ENCODE measurements around the gene SPDYE1.

SPDYE1 gene

GRCh38 chr7:44042221-44042620 lies 44.5 kb downstream of the SPDYE1 start:
- DNase-seq (ENCODE audit: low read depth), result no peak
- no peak overlapping the region for H3K4me3 ChIP-seq (ENCODE audit: low read length)
- no peak for TF ChIP-seq CTCF (conservative IDR thresholded peaks at IDR 0.05; ENCODE audit: low read depth, low read length)

GRCh38 chr7:44043902-44044301 lies 46.2 kb downstream of the SPDYE1 start:
- no peak for DNase-seq (ENCODE audit: low read depth)
- H3K4me3 ChIP-seq (ENCODE audit: low read length), result peak overlapping the region; percentile 87
- no peak for TF ChIP-seq CTCF (conservative IDR thresholded peaks at IDR 0.05; ENCODE audit: low read depth, low read length)

GRCh38 chr7:44044315-44045225 lies 46.9 kb downstream of the SPDYE1 start, which contains the start of gene DBNL:
Gene DBNL (plus strand): TSS chr7:44044702. CDS start chr7:44044738, 36 bp downstream.
- peak; percentile 35 for DNase-seq (ENCODE audit: low read depth)
- no peak for TF ChIP-seq CTCF (conservative IDR thresholded peaks at IDR 0.05; ENCODE audit: low read depth, low read length)
- H3K4me3 ChIP-seq (ENCODE audit: low read length), result peak within 1 kb of the TSS; percentile 87

- no peak for TF ChIP-seq CTCF (conservative IDR thresholded peaks at IDR 0.05; ENCODE audit: low read depth, low read length)
- peak overlapping the region; percentile 87 for H3K4me3 ChIP-seq (ENCODE audit: low read length)
- no peak for DNase-seq (ENCODE audit: low read depth)
Observed at GRCh38 chr7:44045226-44046014, 47.7 kb downstream of the SPDYE1 start.

- no peak for DNase-seq (ENCODE audit: low read depth)
- H3K4me3 ChIP-seq (ENCODE audit: low read length), result no peak overlapping the region
- TF ChIP-seq CTCF (conservative IDR thresholded peaks at IDR 0.05; ENCODE audit: low read depth, low read length), result no peak
Observed at GRCh38 chr7:44046321-44047061, 48.8 kb downstream of the SPDYE1 start.

- TF ChIP-seq CTCF (conservative IDR thresholded peaks at IDR 0.05; ENCODE audit: low read depth, low read length), result no peak
- H3K4me3 ChIP-seq (ENCODE audit: low read length), result no peak overlapping the region
- no peak for DNase-seq (ENCODE audit: low read depth)
Observed at GRCh38 chr7:44048031-44048795, 50.5 kb downstream of the SPDYE1 start.

Data from retinal pigment epithelial cell (primary cell).